ENCODE results near the gene FLT3.
A peak's percentile ranks its signal among the peaks of the same experiment; 100 is the strongest.

The FLT3 gene

GRCh38 chr13:27978301-27978968 is 121.9 kb downstream of the FLT3 start:
- no peak for DNase-seq
- in situ Hi-C loops (cut with MboI; ENCODE audit: low pct_unique_long_range_greater_than_20kb, low sequenced_read_pairs) = loop anchor here (25.0 kb wide), 2 partner anchors 591 to 991 kb away; no protein-coding TSS in a partner anchor

DNA sequence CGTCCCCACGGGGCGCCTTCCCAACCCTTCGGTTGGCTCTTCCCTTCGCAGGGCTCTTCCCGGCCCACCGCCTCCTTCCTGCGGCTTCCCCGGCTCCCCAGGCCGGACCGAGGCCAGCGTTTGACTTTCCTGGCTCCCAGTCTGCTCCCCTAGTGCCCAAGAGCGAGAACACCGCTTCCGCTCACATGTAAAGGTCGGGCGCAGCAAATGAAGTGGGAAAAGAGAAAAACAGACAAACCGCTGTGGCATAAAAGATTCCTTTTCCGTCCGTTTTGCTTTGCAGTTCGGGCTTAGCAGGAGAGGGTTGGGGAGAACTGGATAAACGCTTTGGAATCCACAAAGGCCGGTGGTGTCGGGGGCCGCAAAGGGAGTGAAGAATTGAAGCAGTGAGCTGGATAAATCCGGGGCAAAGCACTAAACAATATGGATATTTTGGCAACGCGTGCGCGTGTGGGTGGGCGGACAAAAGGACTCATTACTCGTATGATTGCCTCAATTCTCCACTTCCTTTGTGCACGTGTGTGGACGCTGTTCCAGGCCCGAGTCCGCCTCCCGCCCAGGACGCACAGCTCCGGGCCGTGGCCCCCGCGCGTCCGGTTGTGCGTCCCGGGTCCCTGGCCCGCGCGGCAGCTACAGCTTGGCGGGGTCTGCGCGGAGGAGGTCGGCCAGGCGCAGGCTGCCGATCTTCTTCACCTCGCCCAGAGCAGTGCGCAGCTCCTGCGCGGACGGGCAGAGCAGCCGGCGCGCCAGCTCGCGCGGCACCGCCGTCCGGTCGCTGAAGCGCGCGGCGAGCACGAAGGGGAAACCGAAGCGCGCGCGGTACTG is 122.7 kb downstream of the FLT3 start:
- DNase-seq = no peak
- in situ Hi-C loops (cut with MboI; ENCODE audit: low pct_unique_long_range_greater_than_20kb, low sequenced_read_pairs) = loop anchor here (25.0 kb wide), 2 partner anchors 590 to 990 kb away; no protein-coding TSS in a partner anchor

GRCh38 chr13:27976362-27977091 is 123.8 kb downstream of the FLT3 start:
- in situ Hi-C loops (cut with MboI; ENCODE audit: low pct_unique_long_range_greater_than_20kb, low sequenced_read_pairs) = loop anchor here (25.0 kb wide), 2 partner anchors 589 to 989 kb away; no protein-coding TSS in a partner anchor
- no peak for DNase-seq

DNA sequence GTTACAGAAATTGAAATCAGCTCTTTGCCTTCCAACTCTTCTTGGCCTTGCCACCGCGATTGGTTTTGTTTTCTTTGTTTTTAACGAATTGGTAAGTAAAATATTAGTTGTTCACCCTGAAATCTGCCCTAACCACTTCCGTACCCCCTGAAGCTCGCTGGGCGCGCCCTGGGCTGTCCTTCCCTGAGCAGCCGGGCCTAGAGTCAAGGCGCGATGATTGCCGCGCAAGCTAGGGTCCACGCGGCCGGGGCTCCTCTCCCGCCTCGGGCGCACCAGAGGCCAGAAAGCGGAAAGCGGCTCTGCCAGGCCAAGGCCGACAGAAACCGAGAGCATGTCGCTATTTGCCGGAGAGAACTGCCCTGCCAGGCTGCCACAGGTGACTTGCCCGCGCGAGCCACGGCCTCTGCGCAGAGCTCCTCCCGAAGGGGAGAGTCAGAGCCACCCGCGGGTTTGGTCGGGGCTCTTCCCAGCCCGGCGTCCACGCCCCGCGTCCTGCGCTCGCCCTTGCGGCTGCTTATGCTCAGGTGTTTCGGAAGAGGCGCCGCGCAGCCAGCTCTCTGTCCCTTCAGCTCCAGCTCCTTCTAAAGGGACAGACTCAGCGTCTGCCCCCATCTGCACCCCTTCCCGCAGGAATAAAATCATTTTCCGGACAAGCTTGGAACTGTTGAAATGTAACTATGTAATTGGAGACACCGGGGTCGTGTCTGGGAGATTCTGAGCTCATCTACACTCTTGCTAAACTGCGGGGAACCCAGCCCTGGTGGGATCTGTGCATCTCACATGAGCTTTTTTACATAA is 124.6 kb downstream of the FLT3 start:
- in situ Hi-C loops (cut with MboI; ENCODE audit: low pct_unique_long_range_greater_than_20kb, low sequenced_read_pairs) = loop anchor here (25.0 kb wide), 2 partner anchors 588 to 988 kb away; no protein-coding TSS in a partner anchor
- no peak for DNase-seq

DNA sequence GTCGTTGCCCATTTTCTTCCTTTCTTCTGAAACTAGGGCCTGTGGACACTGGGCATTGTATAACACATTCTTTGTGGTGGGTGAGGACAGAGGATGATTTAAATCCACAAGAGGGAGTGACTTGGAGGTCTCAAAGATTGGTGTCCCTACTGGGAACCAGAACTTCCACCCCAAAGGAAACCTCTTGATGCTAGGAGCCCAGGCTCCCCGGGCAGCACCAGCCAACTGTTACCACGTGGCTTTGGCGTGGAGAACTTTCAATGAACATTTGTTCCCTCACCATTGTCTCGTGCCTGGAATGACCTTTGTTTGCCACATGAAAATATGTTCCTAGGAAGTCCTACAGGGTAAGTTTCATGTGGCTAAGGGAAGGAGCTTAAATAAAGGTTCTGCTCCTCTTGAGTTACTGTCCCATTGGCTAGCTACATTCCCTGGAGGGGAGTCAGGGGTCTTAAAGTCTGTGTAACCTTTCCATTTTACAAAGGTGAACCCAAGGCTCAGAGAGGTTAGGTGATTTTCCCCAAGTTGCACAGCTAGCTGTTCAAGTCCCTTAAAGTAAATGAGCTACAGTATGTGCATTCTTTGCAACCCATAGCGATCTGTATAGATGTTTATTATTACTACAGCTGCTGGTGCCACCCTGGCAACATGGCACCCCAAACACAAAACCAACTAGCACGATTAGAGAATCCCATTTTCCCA is 126.3 kb downstream of the FLT3 start:
- DNase-seq = no peak
- in situ Hi-C loops (cut with MboI; ENCODE audit: low pct_unique_long_range_greater_than_20kb, low sequenced_read_pairs) = no loop called here

GRCh38 chr13:27973291-27973690 is 127.1 kb downstream of the FLT3 start:
- no peak for DNase-seq
- in situ Hi-C loops (cut with MboI; ENCODE audit: low pct_unique_long_range_greater_than_20kb, low sequenced_read_pairs) = no loop called here

GRCh38 chr13:27972478-27972820 is 127.9 kb downstream of the FLT3 start:
- no peak for DNase-seq
- in situ Hi-C loops (cut with MboI; ENCODE audit: low pct_unique_long_range_greater_than_20kb, low sequenced_read_pairs) = no loop called here

GRCh38 chr13:27971776-27972477 is 128.4 kb downstream of the FLT3 start:
- DNase-seq = no peak
- in situ Hi-C loops (cut with MboI; ENCODE audit: low pct_unique_long_range_greater_than_20kb, low sequenced_read_pairs) = no loop called here

GRCh38 chr13:27971236-27971645 is 129.1 kb downstream of the FLT3 start:
- no peak for DNase-seq

DNA sequence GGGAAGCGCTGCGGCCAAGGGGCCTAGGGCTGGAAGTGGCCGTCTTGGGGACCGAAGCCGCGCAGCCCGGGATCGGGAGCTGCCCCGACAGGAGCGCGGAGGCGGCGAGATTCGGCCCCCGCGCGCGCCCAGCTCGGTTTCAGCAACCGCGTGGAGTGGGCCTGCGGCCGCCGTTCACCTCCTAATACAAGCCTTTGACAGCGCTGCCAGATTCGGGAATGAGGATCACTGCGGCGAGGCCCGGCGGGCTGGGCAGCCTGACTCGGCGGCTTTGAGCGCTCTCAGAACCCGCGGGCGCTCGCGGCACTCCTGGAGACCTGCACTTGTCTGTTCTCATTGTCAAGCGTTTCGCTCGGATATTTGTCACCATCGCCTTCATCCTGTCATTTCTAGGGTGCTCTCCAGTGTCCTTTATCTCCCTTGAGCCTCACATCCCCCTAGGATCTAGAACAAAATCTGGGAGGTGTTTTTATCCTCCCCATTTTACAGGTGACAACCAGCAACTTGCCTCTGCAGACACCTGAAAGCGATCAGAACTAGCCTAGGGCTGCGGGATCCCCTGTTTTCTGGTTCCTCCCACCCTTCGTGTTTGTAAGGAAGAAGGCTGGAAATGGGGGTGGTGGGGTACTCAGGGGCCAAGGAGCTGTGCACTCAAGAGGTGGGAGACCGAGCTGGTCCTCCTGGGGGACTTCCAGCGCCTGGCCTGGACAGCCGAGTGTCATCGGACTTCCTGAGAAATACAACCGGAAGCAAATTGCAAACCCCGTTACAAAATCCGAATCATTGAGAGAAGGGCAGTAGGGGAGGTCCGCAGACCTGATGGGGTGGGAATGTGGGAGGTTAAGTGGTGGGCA is 129.8 kb downstream of the FLT3 start:
- in situ Hi-C loops (cut with MboI; ENCODE audit: low pct_unique_long_range_greater_than_20kb, low sequenced_read_pairs) = no loop called here
- no peak for DNase-seq

More at GRCh38 chr13:27971236-27971645, 129.1 kb downstream of the FLT3 start:
- in situ Hi-C loops (cut with MboI; ENCODE audit: low pct_unique_long_range_greater_than_20kb, low sequenced_read_pairs) = no loop called here

- in situ Hi-C loops (cut with MboI; ENCODE audit: low pct_unique_long_range_greater_than_20kb, low sequenced_read_pairs) = no loop called here
- DNase-seq = no peak
These were observed 130.5 kb downstream of the FLT3 start for GRCh38 chr13:27969866-27970229.

DNA sequence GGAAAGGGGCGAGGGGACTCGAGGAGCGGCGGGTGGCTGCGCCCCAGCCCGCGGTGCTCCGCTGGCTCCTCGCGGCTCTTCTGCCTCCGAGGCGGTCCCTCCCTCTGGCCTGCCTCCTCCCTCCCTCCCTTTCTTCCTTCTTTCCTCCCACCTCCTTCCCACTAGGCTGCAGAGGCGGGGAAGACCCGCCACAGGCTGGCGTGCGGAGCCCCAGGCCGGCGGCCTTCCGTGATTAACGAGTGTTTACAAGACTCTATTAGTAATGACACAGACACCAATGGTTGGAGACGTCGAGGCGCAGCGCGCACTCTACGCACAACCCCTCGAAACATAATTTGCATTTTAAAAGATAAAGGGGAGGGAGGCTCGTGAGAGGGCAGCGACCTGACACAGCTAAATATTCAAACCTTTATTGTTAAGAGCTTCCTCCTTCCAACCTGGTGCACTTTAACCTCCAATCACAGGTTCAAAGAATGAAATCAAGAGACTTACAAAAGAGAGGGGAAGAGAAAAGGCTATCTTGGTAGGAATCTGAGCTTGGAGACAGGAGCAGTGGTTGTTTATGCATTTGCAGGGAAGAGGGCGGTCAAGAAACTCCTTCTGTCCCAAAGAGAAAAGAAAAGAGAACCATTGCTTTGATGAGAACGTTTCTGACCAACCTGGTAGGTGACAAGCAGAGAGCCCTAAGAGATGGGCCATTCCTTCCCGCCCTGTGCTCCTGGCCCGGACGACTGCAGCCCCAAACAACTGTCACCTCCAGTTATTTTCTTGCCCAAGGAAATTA is 131.1 kb downstream of the FLT3 start, which contains the start of gene CDX2:
TSS of gene CDX2 (minus strand) at position 234 of the 784 bp plus-strand sequence. CDS start 309 bp downstream, outside the sequence.
- DNase-seq = peak; percentile 81
- in situ Hi-C loops (cut with MboI; ENCODE audit: low pct_unique_long_range_greater_than_20kb, low sequenced_read_pairs) = no loop called here

DNA sequence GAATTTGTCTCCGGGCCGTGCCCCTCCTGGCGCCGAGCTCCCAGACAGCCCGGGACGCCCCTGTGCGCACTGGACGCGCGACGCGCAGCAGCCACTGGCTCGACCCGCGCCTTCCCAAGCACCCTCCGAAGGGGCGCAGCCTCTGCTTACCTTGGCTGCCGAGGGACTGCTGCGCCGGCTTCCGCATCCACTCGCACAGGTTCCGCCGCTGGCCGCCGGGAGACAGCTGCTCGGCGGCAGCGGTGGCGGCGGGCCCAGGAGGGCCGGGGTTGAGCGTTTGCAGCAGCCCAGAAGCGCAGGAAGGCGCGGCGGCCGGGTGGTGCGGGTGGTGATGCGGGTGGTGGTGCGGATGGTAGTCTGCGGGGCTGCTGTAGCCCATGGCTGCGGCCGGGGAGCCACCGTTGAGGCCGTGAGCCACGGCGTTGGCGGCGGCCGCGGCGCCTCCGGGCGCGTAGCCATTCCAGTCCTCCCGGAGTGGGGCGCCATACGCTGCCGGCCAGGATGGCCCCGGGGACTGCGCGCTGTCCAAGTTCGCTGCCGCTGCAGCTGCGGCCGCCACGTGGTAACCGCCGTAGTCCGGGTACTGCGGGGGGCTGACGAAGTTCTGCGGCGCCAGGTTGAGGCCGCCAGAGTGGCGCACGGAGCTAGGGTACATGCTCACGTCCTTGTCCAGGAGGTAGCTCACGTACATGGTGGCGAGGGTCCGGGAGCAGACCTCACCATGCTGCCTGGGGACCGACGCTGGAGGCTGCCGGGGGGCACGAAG is 131.9 kb downstream of the FLT3 start:
- peak; percentile 58 for DNase-seq
- in situ Hi-C loops (cut with MboI; ENCODE audit: low pct_unique_long_range_greater_than_20kb, low sequenced_read_pairs) = no loop called here

GRCh38 chr13:27967736-27968315 is 132.6 kb downstream of the FLT3 start:
- DNase-seq = no peak
- in situ Hi-C loops (cut with MboI; ENCODE audit: low pct_unique_long_range_greater_than_20kb, low sequenced_read_pairs) = no loop called here

DNA sequence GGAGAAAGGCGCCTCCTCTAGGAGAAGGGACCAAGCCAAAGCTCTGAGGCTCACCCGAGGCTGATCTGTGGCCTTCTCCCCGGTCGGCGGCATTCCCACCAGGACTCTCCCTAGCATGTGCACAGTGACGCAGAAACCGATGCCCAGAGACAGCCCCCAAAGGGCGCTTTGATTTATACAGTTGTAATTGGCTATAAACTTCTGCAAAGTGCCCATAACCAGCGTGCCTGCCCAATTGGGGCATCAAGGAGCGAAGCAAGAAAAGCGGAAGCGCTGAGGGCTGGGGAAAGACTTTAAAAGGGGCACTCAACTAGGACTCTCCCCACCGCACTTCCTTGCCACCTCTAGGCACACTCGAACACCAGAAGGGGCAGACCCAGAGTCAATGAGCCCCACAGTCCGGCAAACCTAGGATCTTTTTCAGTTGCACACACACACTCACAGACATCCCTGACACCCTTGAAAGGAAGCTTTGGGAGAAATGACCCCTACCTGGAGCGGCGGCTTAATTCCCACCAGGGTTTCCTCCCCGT is 133.1 kb downstream of the FLT3 start:
- DNase-seq = peak; percentile 91
- in situ Hi-C loops (cut with MboI; ENCODE audit: low pct_unique_long_range_greater_than_20kb, low sequenced_read_pairs) = no loop called here
